Thyroid gland (tissue), 4 donors: ENCODE data around the gene AFF3. TPM values are rescaled to one million over a fixed set of nuclear protein-coding genes. Genes with fewer than 3 reads are reported as not detected.

ENCODE experiments used
- DNase-seq, 2 donors: peaks; one replicate each; pipeline ENCODE4 v3.0.0-alpha.2; 2019
- H3K27ac ChIP-seq, 3 donors: fragments of 200-600 bp; sonication (generic); 1 replicate in 2 of 3; 2 replicates in 1 of 3; pipeline ENCODE4 v1.5.1; 2016 to 2019; ENCODE audit warnings: mild to moderate bottlenecking in 1 of 3, moderate library complexity in 1 of 3
- H3K27me3 ChIP-seq: fragments of 200-600 bp; sonication (generic); one replicate; pipeline ENCODE4 v1.5.1; 2019
- H3K36me3 ChIP-seq, 2 donors: fragments of 200-600 bp; sonication (generic); one replicate each; pipeline ENCODE4 v1.5.1; 2016 to 2019
- H3K4me1 ChIP-seq, 2 donors: fragments of 200-600 bp; sonication (generic); one replicate each; pipeline ENCODE4 v1.5.1; 2017 to 2019
- H3K4me3 ChIP-seq, 3 donors: fragments of 200-600 bp; sonication (generic); replicated peaks in 1 of 3; 1 replicate in 2 of 3; 2 replicates in 1 of 3; pipeline ENCODE4 v1.5.1; 2016; ENCODE audit warnings: mild to moderate bottlenecking in 1 of 3
- H3K9me3 ChIP-seq: fragments of 200-600 bp; sonication (generic); one replicate; pipeline ENCODE4 v1.5.1; 2017
- CTCF ChIP-seq, 6 experiments: fragments of 200-600 bp in 3 of 6; fragments of 450-650 bp in 3 of 6; sonication (generic) in 3 of 6; IDR thresholded peaks; one replicate each; pipeline ENCODE4 v1.5.1; 2016 to 2019; ENCODE audit warnings: antibody characterized with exemption in 6 of 6, mild to moderate bottlenecking in 2 of 6, inconsistent platforms in 1 of 6, moderate library complexity in 1 of 6
- POLR2A ChIP-seq, 2 donors: fragments of 450-650 bp; IDR thresholded peaks; one replicate each; pipeline ENCODE4 v1.6.1; 2017; ENCODE audit warnings: antibody characterized with exemption in 2 of 2, mild to moderate bottlenecking in 2 of 2, moderate library complexity in 1 of 2
- WGBS, 2 donors: methylation state at CpG; one replicate each; pipeline ENCODE4 v1.1.5; 2017; 5-methylcytosine and 5-hydroxymethylcytosine counted together
- intact Hi-C: fragments of 100-400 bp; cut with DNase I; formaldehyde crosslinking; loops from one replicate; pipeline ENCODE4 v1.15.1; 2023
- total RNA-seq, 4 donors: library from RNA; depleted of rRNA; stranded (reverse); fragments of >200 nt; gene quantifications; one replicate each; pipeline ENCODE4 v1.2.3, GENCODE V29; 2016

Gene AFF3
- total RNA-seq, 4 donors from 2014 or later, result 0.54 to 2.6 (median 1.1) TPM

GRCh38 chr2:99801327-99801901 is 341.0 kb downstream of the AFF3 start:
- H3K27ac ChIP-seq, result no peak overlapping the region
- peaks cover 3% of the 10 kb centered on the region for H3K9me3 ChIP-seq
- intact Hi-C loops, result no loop called here
- H3K4me1 ChIP-seq, result no peaks in the 10 kb centered on the region
- H3K4me3 ChIP-seq, result no peak overlapping the region
- TF ChIP-seq POLR2A (IDR thresholded peaks at IDR 0.05) (no peak), CTCF (IDR thresholded peaks at IDR 0.05) (no peak)
- no peak for DNase-seq
- H3K27me3 ChIP-seq, result no peaks in the 10 kb centered on the region
- H3K36me3 ChIP-seq, result no peaks in the 10 kb centered on the region
- 77 to 84% methylated on average over 4 of the region's 4 CpGs for WGBS, 2 donors

GRCh38 chr2:99797475-99797874 is 344.9 kb downstream of the AFF3 start:
- H3K27me3 ChIP-seq, result no peaks in the 10 kb centered on the region
- no peaks in the 10 kb centered on the region for H3K4me1 ChIP-seq
- H3K27ac ChIP-seq, result no peak overlapping the region
- no peak overlapping the region for H3K4me3 ChIP-seq
- intact Hi-C loops, result no loop called here
- H3K9me3 ChIP-seq, result peaks cover 3% of the 10 kb centered on the region
- TF ChIP-seq CTCF (IDR thresholded peaks at IDR 0.05), result no peak
- TF ChIP-seq POLR2A (IDR thresholded peaks at IDR 0.05), result no peak
- 93 to 98% methylated on average over 1 of the region's 1 CpG for WGBS, 2 donors
- H3K36me3 ChIP-seq, result no peaks in the 10 kb centered on the region
- DNase-seq, result no peak

GRCh38 chr2:99794414-99794813 is 348.0 kb downstream of the AFF3 start:
- Histone ChIP-seq H3K27me3 (no peaks in the 10 kb centered on the region), H3K4me3 (no peak overlapping the region), H3K9me3 (peaks cover 3% of the 10 kb centered on the region), H3K27ac (no peak overlapping the region), H3K36me3 (no peaks in the 10 kb centered on the region), H3K4me1 (no peaks in the 10 kb centered on the region)
- intact Hi-C loops, result no loop called here
- no peak for DNase-seq
- TF ChIP-seq POLR2A (IDR thresholded peaks at IDR 0.05), result no peak
- no peak for TF ChIP-seq CTCF (IDR thresholded peaks at IDR 0.05)

GRCh38 chr2:99793022-99793421 is 349.4 kb downstream of the AFF3 start:
- intact Hi-C loops, result no loop called here
- Histone ChIP-seq H3K4me3 (no peak overlapping the region), H3K27ac (no peak overlapping the region), H3K9me3 (peaks cover 1% of the 10 kb centered on the region), H3K4me1 (no peaks in the 10 kb centered on the region), H3K27me3 (no peaks in the 10 kb centered on the region), H3K36me3 (no peaks in the 10 kb centered on the region)
- DNase-seq, result no peak
- TF ChIP-seq CTCF (IDR thresholded peaks at IDR 0.05), result no peak
- TF ChIP-seq POLR2A (IDR thresholded peaks at IDR 0.05), result no peak
- 88 to 91% methylated on average over 8 of the region's 8 CpGs for WGBS, 2 donors

- DNase-seq, result no peak
- TF ChIP-seq CTCF (IDR thresholded peaks at IDR 0.05), result no peak
- TF ChIP-seq POLR2A (IDR thresholded peaks at IDR 0.05), result no peak
- Histone ChIP-seq H3K36me3 (no peaks in the 10 kb centered on the region), H3K4me1 (no peaks in the 10 kb centered on the region), H3K4me3 (no peak overlapping the region), H3K9me3 (no peaks in the 10 kb centered on the region), H3K27ac (no peak overlapping the region), H3K27me3 (no peaks in the 10 kb centered on the region)
- WGBS, 2 donors, result 45 to 53% methylated on average over 1 of the region's 1 CpG
- intact Hi-C loops, result no loop called here
These were observed 352.5 kb downstream of the AFF3 start for GRCh38 chr2:99789849-99790248.
